ENCODE measurements around the gene AFF2.

AFF2 gene

DNA sequence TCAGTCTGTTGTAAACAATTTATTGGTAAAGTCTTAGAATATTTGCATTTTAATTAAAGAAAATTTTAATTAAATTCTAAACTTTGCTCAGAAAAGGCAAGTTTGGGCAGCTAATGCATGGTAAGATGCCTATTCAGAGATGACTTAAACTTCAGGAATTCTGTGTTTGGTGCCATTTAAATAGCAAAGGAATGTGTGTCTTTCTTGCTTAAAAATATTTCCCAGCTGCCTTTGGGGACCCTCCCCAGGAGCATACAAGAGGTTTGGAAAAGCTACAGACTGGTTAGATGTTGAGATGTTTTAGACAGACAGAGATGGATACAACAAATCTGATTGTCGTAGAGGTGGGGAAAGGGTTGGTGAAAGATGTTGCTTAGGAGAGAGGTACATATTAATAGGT, 36.5 kb downstream of the AFF2 start:
- no peak for DNase-seq (ENCODE audit: low spot score)

DNA sequence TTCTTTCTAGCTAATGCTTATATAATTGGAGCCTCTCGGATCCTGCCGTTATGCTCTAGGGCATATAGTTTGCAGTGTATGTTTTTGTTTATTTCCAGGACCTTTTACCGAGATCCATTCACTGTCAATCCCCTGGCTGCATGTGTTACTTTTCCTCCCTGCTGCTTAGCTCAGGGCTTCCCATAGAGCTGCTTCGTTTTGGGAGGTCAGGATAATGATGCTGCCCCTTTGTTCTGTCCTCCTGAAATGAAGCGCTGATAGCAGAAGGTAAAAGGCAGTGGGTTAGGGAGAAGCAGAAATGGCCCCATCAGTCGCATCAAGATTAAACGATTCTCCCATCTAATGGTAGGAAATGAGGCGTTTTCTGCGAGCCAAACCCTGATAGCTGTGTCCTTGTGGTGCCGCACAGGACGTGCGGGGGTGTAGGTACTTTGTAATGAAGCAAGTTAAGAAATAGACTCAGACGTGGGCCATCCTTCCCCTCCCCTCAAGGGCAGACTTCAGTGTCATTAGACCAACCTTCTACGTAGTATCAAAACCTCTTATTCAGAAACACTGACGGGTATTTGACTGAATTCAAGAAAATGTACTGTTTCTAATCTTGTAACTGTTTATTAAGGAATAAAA, 37.3 kb downstream of the AFF2 start:
- DNase-seq (ENCODE audit: low spot score) = no peak

DNA sequence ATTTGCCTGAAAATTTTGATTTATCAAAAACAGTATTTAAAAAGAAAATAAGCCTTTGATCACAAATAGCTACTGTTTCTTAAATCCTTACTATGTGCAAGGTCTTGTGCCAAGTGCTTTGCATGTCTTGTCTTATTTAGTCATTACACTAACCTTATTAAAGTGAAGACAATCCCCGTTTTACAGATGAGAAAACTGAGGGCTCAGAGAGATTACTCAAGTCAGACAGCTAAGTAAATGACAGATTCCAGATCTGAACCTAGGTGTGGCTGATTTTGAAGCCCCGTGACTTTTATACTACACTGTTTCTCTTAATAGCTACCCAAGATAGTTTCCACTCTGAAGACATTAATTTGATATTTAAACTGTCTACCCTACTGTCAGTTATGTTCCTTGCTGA, 38.2 kb downstream of the AFF2 start:
- no peak for DNase-seq (ENCODE audit: low spot score)

DNA sequence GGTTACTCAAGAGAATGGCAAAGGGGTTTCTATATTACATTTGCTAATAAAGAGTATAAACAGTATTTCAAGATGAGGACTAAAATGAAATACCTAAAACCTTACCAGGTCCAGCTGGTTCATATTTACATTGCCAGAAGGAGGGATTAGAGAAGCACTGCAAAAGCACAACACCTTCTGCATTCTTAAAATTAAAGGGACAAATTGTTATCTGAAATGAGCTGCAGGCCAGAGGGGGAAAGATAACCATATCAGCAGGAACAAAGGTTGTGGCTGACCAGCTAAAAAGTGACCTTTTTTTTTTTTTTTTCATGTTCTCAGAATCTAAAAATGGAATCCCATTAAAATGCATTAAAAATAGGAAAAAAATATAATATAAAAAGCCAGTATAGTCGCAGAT, 39.7 kb downstream of the AFF2 start:
- DNase-seq (ENCODE audit: low spot score) = no peak

DNA sequence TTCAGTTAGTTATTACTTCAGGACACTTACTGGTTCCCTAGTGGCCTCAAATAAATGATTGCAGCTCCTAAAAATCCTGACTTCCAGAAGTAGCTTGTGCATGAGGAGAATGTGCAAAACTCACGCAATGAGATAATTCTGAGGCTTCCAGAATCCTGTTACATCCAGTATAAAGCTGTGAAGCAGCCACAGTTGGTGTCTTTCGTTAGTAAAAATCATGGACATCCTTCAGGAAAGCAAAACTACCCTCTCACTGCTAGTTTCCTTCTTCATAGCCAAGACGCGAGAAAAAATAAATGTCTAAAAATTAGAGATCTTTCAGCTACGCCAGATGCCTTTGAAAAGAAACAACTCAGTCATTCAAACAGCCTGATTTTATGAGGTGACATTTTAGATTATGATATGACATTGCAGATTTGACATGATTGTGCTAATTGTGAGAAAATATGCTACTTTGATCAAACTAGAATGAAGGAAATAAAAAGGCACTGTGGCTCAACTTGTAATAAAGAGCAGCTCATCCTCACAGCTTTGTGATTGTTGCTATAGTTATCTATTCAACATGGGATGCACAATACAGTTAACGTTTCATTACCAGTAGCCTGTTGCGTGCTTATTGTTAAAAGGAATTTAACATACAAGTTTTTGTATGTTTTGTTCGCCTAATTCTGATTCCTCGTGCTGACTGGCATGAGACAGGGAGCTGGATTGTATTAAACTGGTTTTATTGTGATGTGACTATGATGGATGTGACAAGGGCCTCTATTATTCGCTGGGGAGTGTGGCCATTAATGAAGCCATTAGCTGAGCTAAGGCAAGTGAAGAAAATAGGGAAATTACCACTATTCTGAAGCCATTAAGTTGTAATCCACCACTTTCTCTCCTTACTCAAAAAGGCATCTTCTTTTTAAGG, 40.5 kb downstream of the AFF2 start:
- DNase-seq (ENCODE audit: low spot score) = no peak

DNA sequence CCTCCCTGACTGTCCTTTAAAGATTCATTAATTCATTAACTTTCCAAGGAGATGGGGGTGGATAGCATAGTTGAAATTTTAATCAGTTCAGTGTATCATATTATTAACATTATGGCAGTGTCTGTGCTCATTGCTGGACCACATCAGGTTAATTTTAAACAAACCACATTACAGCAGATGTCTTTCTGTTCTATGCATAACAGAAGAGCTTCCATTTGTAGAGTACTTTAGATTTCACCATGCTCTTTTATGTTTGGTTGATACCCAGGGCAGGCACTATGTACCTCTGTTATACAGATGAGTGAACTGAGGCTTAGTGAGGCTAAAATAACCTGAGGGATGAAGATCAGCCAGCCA, 41.1 kb downstream of the AFF2 start:
- DNase-seq (ENCODE audit: low spot score) = no peak

DNA sequence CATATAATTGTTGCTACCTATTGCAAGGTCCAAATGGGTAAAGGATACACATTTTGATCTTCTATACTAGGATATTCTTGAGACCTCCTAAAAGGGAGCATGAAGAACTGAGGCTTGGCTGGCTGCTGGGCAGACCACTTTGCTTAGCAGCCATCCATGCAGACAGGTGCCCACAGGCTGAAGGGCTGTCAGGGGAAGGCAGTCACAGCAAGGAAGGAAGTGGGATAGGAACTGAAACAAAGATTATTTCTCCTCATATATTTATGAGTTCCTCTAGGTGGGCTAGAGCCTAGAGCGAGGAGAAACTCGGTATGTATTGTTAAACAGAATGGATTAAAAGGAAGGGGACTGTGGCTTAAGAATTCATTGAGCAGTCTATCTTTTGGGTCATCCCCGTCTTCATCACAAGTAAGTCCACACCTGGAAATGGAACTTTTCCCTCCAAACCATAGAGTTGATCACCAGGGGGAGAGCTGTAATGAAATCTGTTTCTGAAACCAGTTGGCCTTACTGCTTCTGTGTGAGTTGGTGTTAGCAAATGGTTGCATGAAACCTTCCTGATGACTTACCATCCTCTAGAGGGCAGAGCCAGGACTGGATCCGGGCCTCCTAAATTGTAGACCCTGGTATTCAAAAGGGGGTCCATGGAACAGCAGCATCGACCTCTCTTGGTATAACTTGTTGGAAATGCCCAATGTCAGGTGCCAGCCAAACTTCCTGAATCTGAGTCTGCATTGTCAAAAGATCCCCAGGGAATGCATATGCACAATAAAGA, 42.3 kb downstream of the AFF2 start:
- no peak for DNase-seq (ENCODE audit: low spot score)

DNA sequence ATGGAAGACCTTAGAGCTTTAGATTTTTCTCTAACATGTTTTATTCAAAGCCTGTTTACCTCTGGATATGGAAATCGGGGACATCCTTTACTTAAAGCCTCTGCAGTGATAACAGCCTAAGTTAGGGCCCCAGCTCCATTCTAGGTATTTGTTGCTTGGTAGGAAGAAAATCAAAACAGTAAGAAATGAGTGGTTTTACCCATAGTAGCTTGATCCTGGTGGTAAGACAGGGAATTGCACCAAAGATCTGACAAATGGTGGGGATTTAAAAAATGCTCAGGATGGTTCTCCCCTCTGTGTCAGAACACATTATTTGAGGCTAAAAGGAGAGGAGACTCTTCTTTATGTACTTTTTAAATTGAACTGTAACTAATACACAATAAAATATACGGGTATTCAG, 52.4 kb downstream of the AFF2 start:
- DNase-seq (ENCODE audit: low spot score) = no peak

DNA sequence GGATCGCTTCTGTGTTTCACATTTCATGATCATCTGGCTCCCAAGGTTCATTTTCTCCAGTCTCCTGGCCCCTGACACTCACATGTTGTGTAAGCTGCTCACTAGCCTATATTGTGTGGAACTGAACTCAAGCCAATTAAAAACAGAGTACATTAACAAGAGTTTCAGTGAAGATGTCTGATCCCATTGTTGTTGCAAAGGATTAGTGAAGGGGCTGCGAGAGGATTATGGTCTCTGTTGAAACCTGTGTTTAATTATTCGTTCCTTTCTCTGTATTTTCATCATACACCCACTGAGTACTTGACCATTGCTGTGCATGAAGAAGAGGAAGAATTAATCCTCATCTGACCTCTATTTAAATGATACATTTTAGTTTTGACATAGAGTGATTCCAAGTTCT, 54.7 kb downstream of the AFF2 start:
- no peak for DNase-seq (ENCODE audit: low spot score)

DNA sequence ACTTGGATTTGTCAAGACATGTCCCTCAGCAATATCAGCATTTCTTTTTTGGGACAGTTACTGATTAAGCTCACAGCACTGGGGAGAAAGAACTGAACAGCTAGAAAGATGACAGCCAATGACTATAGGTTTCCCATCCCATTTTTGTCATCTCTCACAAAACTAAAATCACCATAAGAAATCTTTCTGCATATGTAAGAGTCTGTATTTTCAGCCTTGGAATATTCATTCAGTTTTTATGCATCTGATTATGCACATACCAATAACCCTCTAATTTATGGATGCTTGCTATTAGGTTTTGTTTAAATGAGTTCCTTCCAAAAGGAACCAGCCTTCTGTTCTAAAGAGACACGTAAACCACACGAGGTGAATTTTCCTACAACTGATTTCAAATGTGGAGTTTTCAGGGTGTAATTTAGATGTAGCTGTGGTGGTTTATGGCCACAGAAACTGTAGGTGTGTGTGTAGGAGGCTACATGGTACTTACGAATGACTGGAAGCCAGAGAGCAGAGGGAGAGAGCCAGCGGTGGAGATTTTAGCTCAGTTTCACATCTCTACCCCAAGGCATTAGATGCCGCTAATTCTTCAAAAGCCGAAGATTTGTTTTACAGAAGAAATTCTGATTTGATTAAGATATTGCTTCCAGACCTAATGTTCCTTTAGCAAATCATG, 55.3 kb downstream of the AFF2 start:
- DNase-seq (ENCODE audit: low spot score) = no peak

DNA sequence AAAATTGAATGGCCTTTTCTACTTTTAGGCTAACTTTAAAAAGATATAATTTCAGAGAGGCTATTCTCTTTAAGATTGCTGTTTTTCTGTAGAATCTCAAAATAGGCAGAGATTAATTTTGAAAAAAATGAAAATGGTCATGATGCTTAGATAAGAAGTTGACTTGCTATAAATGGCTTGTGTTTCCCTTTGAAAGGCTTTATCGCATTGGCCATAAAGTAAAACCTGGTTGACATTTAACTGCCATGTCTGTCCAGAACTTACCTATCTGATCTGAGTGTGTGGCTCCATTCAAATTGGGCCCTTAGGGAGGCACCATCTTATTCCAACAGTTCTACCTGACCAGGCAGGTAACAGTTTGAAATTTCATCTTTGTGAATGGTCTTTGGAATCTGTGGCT, 56.1 kb downstream of the AFF2 start:
- DNase-seq (ENCODE audit: low spot score) = no peak

DNA sequence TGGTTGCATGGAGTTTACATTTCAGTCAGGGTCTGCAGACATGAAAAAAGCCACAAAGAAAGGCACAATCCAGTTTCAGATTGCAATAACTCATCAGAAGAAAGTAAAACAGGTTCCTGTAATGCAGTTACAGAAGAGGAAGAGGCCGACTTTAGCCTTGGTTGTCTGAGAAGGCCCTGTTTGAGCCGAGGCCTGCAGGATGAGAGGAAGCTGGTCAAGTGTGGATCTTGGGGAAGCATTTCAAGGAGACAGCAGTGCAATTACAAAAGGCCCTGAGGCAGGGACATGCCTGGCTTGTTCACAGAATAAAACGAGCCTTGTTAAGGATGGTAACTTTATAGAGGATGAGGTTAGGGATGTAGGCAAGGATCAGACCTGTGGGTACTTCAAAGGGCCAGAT, 62.4 kb downstream of the AFF2 start:
- DNase-seq (ENCODE audit: low spot score) = no peak

DNA sequence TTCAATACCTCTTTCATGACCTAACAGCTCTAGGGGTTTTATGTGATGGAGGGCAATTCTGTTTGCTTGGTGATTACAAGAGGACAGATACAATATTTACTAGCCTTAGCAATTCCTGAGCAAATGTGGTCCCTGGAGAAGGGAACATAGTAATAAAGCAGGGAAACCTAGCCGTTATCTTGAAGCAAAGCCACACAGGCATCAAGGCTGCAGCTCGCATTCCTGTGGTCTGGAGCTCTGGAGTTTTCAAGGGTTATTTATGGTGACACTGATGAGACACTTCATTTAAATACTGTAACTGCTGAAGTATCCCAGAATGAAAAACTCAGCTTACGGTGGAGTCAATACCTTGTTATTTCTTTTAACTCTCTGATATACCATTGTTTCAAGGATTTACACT, 66.8 kb downstream of the AFF2 start:
- peak; percentile 28 for DNase-seq (ENCODE audit: low spot score)

DNA sequence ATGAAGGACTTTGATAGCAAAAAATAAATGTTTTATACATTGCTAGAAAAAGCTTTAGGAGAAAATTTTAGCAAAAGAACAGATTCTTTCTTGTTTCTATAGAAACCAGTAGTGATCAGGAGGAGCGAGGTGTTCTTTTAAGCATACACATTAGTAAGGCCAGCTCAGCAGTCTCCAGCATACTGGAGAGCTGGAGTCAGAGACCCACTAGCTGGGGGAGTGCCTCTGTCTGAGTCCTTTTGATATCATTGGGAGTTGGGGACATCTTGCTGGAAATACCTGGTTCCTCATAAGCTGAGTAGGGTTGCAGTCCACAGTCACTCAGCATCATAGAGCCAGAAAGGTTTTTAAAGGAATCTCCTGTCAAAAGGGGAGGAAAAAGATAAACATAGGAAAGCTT, 67.4 kb downstream of the AFF2 start:
- DNase-seq (ENCODE audit: low spot score) = no peak

DNA sequence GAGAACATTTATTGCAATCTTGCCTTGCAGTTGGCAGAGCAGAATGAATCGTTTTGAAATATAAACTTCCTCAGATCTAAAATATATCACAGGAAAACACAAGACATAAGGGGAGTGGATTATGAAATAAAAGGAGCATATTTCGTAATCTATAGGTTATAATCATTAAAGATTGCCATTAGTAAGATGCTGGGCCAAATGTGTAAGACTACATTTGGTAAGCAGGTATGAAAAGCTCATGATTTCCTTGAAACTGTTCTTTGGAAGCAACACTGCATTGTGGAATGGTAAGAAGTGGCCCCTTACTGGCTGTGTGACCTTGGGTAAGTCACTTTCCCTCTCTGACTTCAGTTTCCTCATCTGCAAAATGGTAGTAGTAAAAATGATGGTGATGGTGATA, 68.3 kb downstream of the AFF2 start:
- DNase-seq (ENCODE audit: low spot score) = no peak

DNA sequence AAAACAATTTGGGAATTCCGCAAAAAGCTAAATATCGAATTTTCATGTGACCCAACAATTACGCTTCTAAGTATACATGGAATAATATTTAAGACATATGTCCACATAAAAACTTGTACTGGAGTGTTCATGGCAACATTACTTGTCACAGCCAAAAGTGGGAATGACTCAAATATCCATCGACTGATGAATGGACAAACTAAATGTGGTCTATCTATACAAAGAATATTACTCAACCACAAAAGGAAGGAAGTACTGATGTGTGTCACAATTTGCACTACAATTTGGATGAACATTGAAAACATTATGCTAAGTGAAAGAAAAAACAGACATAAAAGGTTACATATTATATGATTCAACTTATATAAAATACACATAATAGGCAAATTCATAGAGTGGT, 71.9 kb downstream of the AFF2 start:
- DNase-seq (ENCODE audit: low spot score) = no peak

DNA sequence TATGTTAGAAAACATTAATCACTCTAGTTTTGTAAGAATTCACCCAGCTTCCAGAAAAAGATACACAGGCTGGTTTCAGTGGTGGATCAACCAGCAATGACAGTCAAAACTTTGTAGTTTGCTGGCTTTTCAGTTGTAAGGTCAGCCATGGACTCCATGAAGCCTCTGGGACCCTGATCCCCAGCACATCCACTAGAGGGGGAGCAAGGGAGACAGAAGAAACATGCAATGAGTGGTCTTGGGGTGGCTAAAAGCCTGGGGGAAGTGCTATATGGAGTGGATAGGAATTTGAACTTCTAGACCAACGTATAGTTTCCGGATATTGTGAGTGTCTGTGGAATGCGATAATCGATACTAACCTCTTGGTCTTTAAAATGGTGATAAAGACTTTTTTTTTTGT, 72.7 kb downstream of the AFF2 start:
- DNase-seq (ENCODE audit: low spot score) = no peak

DNA sequence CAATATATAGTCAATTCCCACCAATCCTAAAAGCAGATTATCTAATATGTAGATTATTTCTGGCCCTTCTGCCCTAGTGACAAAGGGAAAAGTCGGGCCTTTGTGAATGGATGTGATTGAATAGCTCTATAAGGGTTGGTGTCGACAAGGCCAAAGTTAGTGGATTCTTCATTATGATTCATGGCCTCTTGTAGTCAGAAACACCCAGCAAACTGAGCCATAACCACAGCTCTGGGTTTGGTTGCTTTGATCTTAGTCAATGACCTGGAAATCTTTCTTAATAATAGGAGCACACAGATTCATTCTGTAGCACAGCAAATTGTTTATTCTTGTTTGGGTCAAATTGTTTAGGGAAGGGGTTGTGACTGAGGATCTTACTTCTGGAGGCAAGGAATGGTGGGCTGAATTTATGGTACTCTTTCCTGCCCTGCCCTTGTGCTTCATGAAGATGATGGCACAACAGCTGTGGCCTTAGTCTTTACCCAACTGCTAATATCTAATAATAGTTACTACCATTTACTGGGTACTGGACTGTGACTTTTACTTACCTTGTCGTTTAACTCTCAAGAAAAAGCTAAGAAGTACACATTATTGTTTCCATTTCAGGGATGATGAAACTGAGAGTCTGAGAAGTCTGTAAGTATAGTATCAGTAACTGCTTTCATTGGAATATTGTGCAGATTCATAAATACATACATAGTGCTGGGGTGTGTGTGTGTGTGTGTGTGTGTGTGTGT, 74.0 kb downstream of the AFF2 start:
- DNase-seq (ENCODE audit: low spot score) = no peak

DNA sequence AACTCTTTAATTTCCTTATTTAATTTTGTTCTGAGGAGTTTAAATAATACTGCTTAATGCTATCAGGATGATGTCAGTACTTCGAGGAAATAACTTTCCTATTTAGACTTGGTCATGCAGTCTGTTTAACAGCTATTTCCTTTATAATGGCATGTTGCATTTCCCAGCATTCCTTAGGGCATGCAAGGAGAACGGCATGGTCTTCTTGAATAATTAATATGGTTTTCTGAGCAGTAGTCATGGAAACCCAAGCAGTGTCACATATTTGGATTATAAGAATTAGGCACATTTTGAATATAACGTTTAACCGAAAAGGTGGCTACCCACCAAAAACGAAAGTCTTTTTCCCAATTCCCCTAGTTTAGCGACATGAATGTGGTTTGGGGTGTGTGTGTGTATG, 76.0 kb downstream of the AFF2 start:
- no peak for DNase-seq (ENCODE audit: low spot score)

DNA sequence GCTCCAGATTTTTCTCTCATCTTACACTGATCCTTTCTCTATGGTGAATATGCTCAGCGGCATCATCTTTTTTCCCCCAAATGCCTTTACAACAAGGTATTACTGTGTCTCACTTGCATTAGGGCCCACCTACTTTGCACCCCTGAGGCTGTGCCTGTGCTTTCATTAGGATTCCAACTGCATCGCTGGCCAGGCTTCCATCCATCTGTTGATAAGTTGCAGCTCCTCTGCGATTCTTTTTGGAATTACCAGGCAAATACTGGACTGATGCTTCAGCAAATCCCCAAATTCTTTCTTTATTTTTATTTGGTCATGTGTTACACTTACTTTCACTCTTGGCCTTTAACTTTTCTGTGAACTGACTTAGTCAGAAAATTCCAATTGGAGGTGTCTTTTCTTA, 77.3 kb downstream of the AFF2 start:
- no peak for DNase-seq (ENCODE audit: low spot score)

DNA sequence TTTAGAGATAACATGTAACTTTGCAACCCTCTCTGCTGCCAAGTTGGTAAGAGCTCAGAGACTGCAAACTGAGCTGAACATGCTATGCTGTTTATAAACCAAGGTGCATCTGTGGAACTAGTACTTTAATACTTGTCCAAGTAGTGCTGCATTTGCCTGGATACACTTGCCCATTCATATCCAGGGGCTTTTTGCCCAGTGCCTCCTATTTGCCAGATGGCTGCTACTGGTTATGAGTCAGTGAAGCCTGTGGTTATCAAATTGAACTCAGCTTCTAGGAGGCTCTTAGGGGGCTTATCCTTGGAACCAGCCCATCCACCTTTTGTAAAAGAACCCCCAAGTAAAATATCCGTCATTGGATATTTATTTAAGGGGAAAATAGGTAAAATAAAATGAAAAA, 79.6 kb downstream of the AFF2 start:
- DNase-seq (ENCODE audit: low spot score) = no peak

DNA sequence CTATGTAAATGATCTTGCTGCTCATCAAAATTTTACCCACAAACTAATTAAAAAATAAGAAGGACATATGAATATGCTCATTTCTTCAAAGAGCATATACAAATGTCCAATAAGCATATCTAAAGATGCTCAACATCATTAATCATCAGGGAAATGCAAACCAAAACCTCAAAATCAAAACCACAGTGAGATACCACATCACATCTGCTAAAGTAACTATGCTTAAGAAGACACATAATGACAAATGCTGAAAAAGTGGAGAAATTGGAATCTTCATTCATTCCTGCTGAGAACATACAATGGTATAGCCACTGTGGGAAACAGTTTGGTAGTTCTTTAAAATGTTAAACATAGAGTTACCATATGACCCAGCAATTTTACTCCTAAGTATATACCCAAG, 81.9 kb downstream of the AFF2 start:
- DNase-seq (ENCODE audit: low spot score) = no peak
